Suppressor macrophage (primary cell): ENCODE results near the gene ZNF862.
A peak's percentile ranks its signal among the peaks of the same experiment; 100 is the strongest.
"Not testable (repeated sequence)": the region's sequence is repeated elsewhere in the genome, so short reads cannot be mapped to it uniquely, and the experiment has no call there.

ENCODE experiments used
- DNase-seq, 4 experiments: peaks; one replicate each; pipeline ENCODE4 v3.0.0-alpha.2; 2020 to 2022

ZNF862 gene

GRCh38 chr7:149825567-149826343 is 12.4 kb upstream of the ZNF862 start:
- no peak for DNase-seq

- DNase-seq: no peak
These were observed 11.7 kb upstream of the ZNF862 start for GRCh38 chr7:149826344-149827088.

- DNase-seq: no peak
These were observed 10.8 kb upstream of the ZNF862 start for GRCh38 chr7:149827089-149827981.

- DNase-seq: no peak
These were observed 9.5 kb upstream of the ZNF862 start for GRCh38 chr7:149828357-149829309.

- not testable (repeated sequence) for DNase-seq
These were observed 7.6 kb upstream of the ZNF862 start for GRCh38 chr7:149830527-149830926.

GRCh38 chr7:149830997-149831740 is 7.0 kb upstream of the ZNF862 start:
- DNase-seq: no peak

GRCh38 chr7:149831741-149832219 is 6.4 kb upstream of the ZNF862 start:
- DNase-seq: no peak

- no peak for DNase-seq
These were observed 5.7 kb upstream of the ZNF862 start for GRCh38 chr7:149832332-149833041.

- no peak for DNase-seq
These were observed 4.6 kb upstream of the ZNF862 start for GRCh38 chr7:149833495-149834130.

GRCh38 chr7:149834601-149835000 is 3.6 kb upstream of the ZNF862 start:
- no peak for DNase-seq

GRCh38 chr7:149836434-149836833 is 1.7 kb upstream of the ZNF862 start:
- no peak for DNase-seq

- DNase-seq: no peak
These were observed 481 bp upstream of the ZNF862 start for GRCh38 chr7:149837564-149838223.

GRCh38 chr7:149838992-149839408 is 825 bp downstream of the ZNF862 start:
- DNase-seq: no peak

GRCh38 chr7:149839933-149840332 is 1.8 kb downstream of the ZNF862 start:
- no peak for DNase-seq

GRCh38 chr7:149843566-149843965 is 5.4 kb downstream of the ZNF862 start:
- DNase-seq: no peak

GRCh38 chr7:149844445-149844844 is 6.3 kb downstream of the ZNF862 start:
- no peak for DNase-seq

- DNase-seq: peak in 1 of 4 experiments; percentile 19
These were observed 7.2 kb downstream of the ZNF862 start for GRCh38 chr7:149845257-149845980.

- DNase-seq: no peak
These were observed 7.8 kb downstream of the ZNF862 start for GRCh38 chr7:149846021-149846420.
